Upper lobe of left lung (tissue), 6 donors: Measurements from ENCODE around the gene RPP30. TPM values are rescaled to one million over a fixed set of nuclear protein-coding genes. Genes with fewer than 3 reads are reported as not detected.
A peak's percentile ranks its signal among the peaks of the same experiment; 100 is the strongest.

Experiments used
- ATAC-seq, 2 donors: fragments of 200-7000 bp; cut with Tn5 transposase; one replicate each; pipeline ENCODE4 v1.9.1; 2022; ENCODE audit warnings: mild to moderate bottlenecking in 2 of 2, moderate library complexity in 2 of 2; ENCODE audit not compliant: low FRiP score in 2 of 2
- DNase-seq, 2 donors: peaks; one replicate each; pipeline ENCODE4 v3.0.0-alpha.2; 2019 to 2020
- H3K27ac ChIP-seq, 4 donors: fragments of 200-600 bp; sonication (generic); one replicate each; pipeline ENCODE4 v1.5.1; 2016 to 2019
- H3K27me3 ChIP-seq, 4 donors: fragments of 200-600 bp; sonication (generic); one replicate each; pipeline ENCODE4 v1.5.1; 2017 to 2019
- H3K36me3 ChIP-seq, 4 donors: fragments of 200-600 bp; sonication (generic); one replicate each; pipeline ENCODE4 v1.5.1; 2016 to 2019
- H3K4me1 ChIP-seq, 4 donors: fragments of 200-600 bp; sonication (generic); one replicate each; pipeline ENCODE4 v1.5.1; 2018 to 2019
- H3K4me3 ChIP-seq, 4 donors: fragments of 200-600 bp; sonication (generic); one replicate each; pipeline ENCODE4 v1.5.1; 2017 to 2019; ENCODE audit warnings: mild to moderate bottlenecking in 2 of 4, moderate library complexity in 1 of 4
- H3K9me3 ChIP-seq, 4 donors: fragments of 200-600 bp; sonication (generic); one replicate each; pipeline ENCODE4 v1.5.1; 2018 to 2019
- EP300 ChIP-seq, 4 donors: sonication (generic); formaldehyde crosslinking; IDR thresholded peaks; one replicate each; pipeline ENCODE4 v1.5.1; 2017; ENCODE audit warnings: antibody characterized with exemption in 4 of 4, control low read depth in 2 of 4
- POLR2A ChIP-seq, 4 donors: fragments of 450-650 bp; IDR thresholded peaks; one replicate each; pipeline ENCODE4 v1.5.1; 2016 to 2017; ENCODE audit warnings: antibody characterized with exemption in 4 of 4, mild to moderate bottlenecking in 2 of 4
- POLR2AphosphoS5 ChIP-seq, 2 donors: sonication (generic); formaldehyde crosslinking; IDR thresholded peaks; one replicate each; pipeline ENCODE4 v1.5.1; 2017; ENCODE audit warnings: antibody characterized with exemption in 2 of 2
- WGBS, 2 donors: methylation state at CpG; one replicate each; pipeline ENCODE4 v1.1.5; 2017 to 2018; 5-methylcytosine and 5-hydroxymethylcytosine counted together
- total RNA-seq, 6 donors: library from RNA; depleted of rRNA in 4 of 6; stranded (reverse); fragments of >200 nt in 4 of 6; gene quantifications; one replicate each; pipeline versions ENCODE4 v1.1.0 to v1.2.1, GENCODE V29; 2016 to 2021
- TF ChIP-seq, protein P1 (sequence below), 6 experiments: fragments of 450-650 bp in 4 of 6; fragments of 200-600 bp in 2 of 6; sonication (generic) in 2 of 6; IDR thresholded peaks; one replicate each; pipeline ENCODE4 v1.5.1; 2016 to 2019; ENCODE audit warnings: antibody characterized with exemption in 6 of 6
- donor health status: DM: no; HTN: no; CAD: no; lungs with moderate emphysema.
- donor health status: DM: no; HTN: yes; CAD: no; lungs with severe emphysema.

The RPP30 gene
- total RNA-seq, 6 donors from 2014 or later = 9.9 to 28.8 (median 23.2) TPM

- no peak for DNase-seq
- Histone ChIP-seq H3K36me3 (no peaks in the 10 kb centered on the region), H3K27me3 (no peaks in the 10 kb centered on the region), H3K4me1 (no peaks in the 10 kb centered on the region), H3K4me3 (no peak overlapping the region), H3K27ac (no peak overlapping the region), H3K9me3 (no peaks in the 10 kb centered on the region)
- 87 to 91% methylated on average over 1 of the region's 1 CpG for WGBS, 2 donors
- ATAC-seq = no peak
- TF ChIP-seq POLR2AphosphoS5 (IDR thresholded peaks at IDR 0.05) (no peak), POLR2A (IDR thresholded peaks at IDR 0.05) (no peak), EP300 (IDR thresholded peaks at IDR 0.05) (no peak)
- TF ChIP-seq, protein P1, sequence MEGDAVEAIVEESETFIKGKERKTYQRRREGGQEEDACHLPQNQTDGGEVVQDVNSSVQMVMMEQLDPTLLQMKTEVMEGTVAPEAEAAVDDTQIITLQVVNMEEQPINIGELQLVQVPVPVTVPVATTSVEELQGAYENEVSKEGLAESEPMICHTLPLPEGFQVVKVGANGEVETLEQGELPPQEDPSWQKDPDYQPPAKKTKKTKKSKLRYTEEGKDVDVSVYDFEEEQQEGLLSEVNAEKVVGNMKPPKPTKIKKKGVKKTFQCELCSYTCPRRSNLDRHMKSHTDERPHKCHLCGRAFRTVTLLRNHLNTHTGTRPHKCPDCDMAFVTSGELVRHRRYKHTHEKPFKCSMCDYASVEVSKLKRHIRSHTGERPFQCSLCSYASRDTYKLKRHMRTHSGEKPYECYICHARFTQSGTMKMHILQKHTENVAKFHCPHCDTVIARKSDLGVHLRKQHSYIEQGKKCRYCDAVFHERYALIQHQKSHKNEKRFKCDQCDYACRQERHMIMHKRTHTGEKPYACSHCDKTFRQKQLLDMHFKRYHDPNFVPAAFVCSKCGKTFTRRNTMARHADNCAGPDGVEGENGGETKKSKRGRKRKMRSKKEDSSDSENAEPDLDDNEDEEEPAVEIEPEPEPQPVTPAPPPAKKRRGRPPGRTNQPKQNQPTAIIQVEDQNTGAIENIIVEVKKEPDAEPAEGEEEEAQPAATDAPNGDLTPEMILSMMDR (IDR thresholded peaks at IDR 0.05) = no peak
These were observed 34.3 kb upstream of the RPP30 start for GRCh38 chr10:90837486-90837885.

- no peak overlapping the region for H3K4me3 ChIP-seq
- H3K27me3 ChIP-seq = no peaks in the 10 kb centered on the region
- H3K36me3 ChIP-seq = no peaks in the 10 kb centered on the region
- H3K9me3 ChIP-seq = no peaks in the 10 kb centered on the region
- DNase-seq (no peak), ATAC-seq (no peak)
- H3K4me1 ChIP-seq = no peaks in the 10 kb centered on the region
- WGBS, 2 donors = 58 to 84% methylated on average over 1 of the region's 1 CpG
- TF ChIP-seq EP300 (IDR thresholded peaks at IDR 0.05) = no peak
- TF ChIP-seq POLR2AphosphoS5 (IDR thresholded peaks at IDR 0.05) = no peak
- TF ChIP-seq, protein P1 (IDR thresholded peaks at IDR 0.05) = no peak
- TF ChIP-seq POLR2A (IDR thresholded peaks at IDR 0.05) = no peak
- no peak overlapping the region for H3K27ac ChIP-seq
These were observed 29.0 kb upstream of the RPP30 start for GRCh38 chr10:90842725-90843124.

DNA sequence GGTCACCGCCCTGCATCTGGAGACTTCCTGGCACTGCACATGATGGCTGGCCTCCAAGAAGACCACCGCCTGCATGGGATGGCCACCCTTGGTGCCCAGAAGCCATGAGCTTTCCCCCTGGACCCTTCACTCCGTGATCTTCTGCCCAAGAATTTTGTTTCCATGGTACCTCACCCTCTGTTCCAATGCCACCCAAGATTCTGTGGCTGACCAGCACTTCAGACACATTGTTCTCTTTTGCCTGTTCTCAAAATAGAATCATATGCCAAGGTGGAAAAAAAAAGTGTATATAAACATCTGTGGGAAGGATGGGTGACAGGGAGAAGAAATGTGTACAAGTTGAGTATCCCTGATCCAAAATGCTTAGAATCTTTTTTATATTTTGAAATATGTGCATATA, 26.0 kb upstream of the RPP30 start:
- 61 to 69% methylated on average over 3 of the region's 3 CpGs for WGBS, 2 donors
- no peaks in the 10 kb centered on the region for H3K4me1 ChIP-seq
- H3K4me3 ChIP-seq = no peak overlapping the region
- no peaks in the 10 kb centered on the region for H3K36me3 ChIP-seq
- peaks cover 0 to 6% (median 0%) of the 10 kb centered on the region in 4 donors for H3K9me3 ChIP-seq
- ATAC-seq (no peak), DNase-seq (no peak)
- H3K27ac ChIP-seq = no peak overlapping the region
- TF ChIP-seq EP300 (IDR thresholded peaks at IDR 0.05) = no peak
- TF ChIP-seq POLR2A (IDR thresholded peaks at IDR 0.05) = no peak
- TF ChIP-seq, protein P1 (IDR thresholded peaks at IDR 0.05) = no peak
- TF ChIP-seq POLR2AphosphoS5 (IDR thresholded peaks at IDR 0.05) = no peak
- no peaks in the 10 kb centered on the region for H3K27me3 ChIP-seq

GRCh38 chr10:90846746-90847145, 25.0 kb upstream of the RPP30 start:
- no peak overlapping the region for H3K4me3 ChIP-seq
- no peak for TF ChIP-seq POLR2AphosphoS5 (IDR thresholded peaks at IDR 0.05)
- TF ChIP-seq EP300 (IDR thresholded peaks at IDR 0.05) = no peak
- TF ChIP-seq, protein P1 (IDR thresholded peaks at IDR 0.05) = no peak
- no peak for TF ChIP-seq POLR2A (IDR thresholded peaks at IDR 0.05)
- no peak for ATAC-seq

GRCh38 chr10:90847436-90847835, 24.3 kb upstream of the RPP30 start:
- Histone ChIP-seq H3K27ac (no peak overlapping the region), H3K9me3 (peaks cover 0 to 6% (median 2%) of the 10 kb centered on the region in 4 donors), H3K4me1 (no peaks in the 10 kb centered on the region), H3K4me3 (no peak overlapping the region), H3K36me3 (no peaks in the 10 kb centered on the region), H3K27me3 (no peaks in the 10 kb centered on the region)
- DNase-seq = no peak
- ATAC-seq = peak in 1 of 2 donors; percentile 67
- 28 to 44% methylated on average over 1 of the region's 1 CpG for WGBS, 2 donors
- TF ChIP-seq POLR2AphosphoS5 (IDR thresholded peaks at IDR 0.05) = no peak
- no peak for TF ChIP-seq EP300 (IDR thresholded peaks at IDR 0.05)
- TF ChIP-seq, protein P1 (IDR thresholded peaks at IDR 0.05) = no peak
- TF ChIP-seq POLR2A (IDR thresholded peaks at IDR 0.05) = no peak

More at GRCh38 chr10:90846746-90847145, 25.0 kb upstream of the RPP30 start:
- Histone ChIP-seq H3K36me3 (no peaks in the 10 kb centered on the region), H3K9me3 (peaks cover 0 to 6% (median 2%) of the 10 kb centered on the region in 4 donors), H3K27ac (no peak overlapping the region), H3K4me1 (no peaks in the 10 kb centered on the region), H3K27me3 (no peaks in the 10 kb centered on the region)
- DNase-seq = no peak
- 67 to 78% methylated on average over 1 of the region's 1 CpG for WGBS, 2 donors
